Measurements from ENCODE around the gene FYTTD1. TPM values are rescaled to one million over a fixed set of nuclear protein-coding genes. Genes with fewer than 3 reads are reported as not detected.

Gene FYTTD1
- polyA plus RNA-seq, 1 donor from 2014 or later: 87.0 TPM

DNA sequence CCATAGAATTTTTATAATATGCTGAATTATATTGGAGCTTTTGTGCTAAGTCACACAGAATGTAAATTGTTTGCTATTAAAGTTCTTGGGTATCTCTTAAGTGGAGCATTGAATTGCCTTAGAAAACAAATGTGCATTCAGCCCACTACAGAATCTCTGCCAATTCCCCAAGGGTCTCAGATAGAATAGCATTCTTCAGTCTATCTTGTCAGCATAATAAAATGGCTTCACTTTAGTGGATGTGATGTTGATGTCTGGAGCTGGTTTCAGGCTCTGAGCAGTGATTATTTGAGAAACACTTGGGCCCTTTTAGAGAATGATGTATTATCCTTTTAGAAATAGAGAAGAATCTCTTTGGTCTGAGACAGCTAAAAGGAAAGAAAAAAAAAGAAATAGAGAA lies 86.6 kb downstream of the FYTTD1 start:
- Histone ChIP-seq H2AFZ (ENCODE audit: low read depth, low read length) (no peak overlapping the region), H3K36me3 (ENCODE audit: insufficient read depth, low read length) (no peaks in the 10 kb centered on the region), H3K9ac (ENCODE audit: low read length) (no peak overlapping the region), H3K9me3 (ENCODE audit: low read length) (no peaks in the 10 kb centered on the region), H3K27ac (ENCODE audit: low read length) (peak overlapping the region; percentile 60), H3K4me2 (ENCODE audit: low read length) (no peak overlapping the region), H3F3A (ENCODE audit: insufficient read depth, low read length, poor library complexity, severe bottlenecking) (no peaks in the 10 kb centered on the region), H3K9me2 (ENCODE audit: insufficient read depth, low read length) (no peaks in the 10 kb centered on the region), H3K4me3 (ENCODE audit: low read length) (no peak overlapping the region), H4K20me1 (ENCODE audit: insufficient read depth) (no peaks in the 10 kb centered on the region), H3K27me3 (ENCODE audit: insufficient read depth, low read depth, low read length) (no peaks in the 10 kb centered on the region), H3K79me2 (replicated peaks; ENCODE audit: insufficient read depth, low read length) (no peaks in the 10 kb centered on the region)
- TF ChIP-seq TAF1 (IDR thresholded peaks at IDR 0.05; ENCODE audit: low read depth) (no peak), POLR2AphosphoS5 (IDR thresholded peaks at IDR 0.05) (peak; percentile 51), EP300 (conservative IDR thresholded peaks at IDR 0.05; ENCODE audit: poor library complexity, severe bottlenecking) (peak; percentile 62)
- TF ChIP-seq, protein P1, sequence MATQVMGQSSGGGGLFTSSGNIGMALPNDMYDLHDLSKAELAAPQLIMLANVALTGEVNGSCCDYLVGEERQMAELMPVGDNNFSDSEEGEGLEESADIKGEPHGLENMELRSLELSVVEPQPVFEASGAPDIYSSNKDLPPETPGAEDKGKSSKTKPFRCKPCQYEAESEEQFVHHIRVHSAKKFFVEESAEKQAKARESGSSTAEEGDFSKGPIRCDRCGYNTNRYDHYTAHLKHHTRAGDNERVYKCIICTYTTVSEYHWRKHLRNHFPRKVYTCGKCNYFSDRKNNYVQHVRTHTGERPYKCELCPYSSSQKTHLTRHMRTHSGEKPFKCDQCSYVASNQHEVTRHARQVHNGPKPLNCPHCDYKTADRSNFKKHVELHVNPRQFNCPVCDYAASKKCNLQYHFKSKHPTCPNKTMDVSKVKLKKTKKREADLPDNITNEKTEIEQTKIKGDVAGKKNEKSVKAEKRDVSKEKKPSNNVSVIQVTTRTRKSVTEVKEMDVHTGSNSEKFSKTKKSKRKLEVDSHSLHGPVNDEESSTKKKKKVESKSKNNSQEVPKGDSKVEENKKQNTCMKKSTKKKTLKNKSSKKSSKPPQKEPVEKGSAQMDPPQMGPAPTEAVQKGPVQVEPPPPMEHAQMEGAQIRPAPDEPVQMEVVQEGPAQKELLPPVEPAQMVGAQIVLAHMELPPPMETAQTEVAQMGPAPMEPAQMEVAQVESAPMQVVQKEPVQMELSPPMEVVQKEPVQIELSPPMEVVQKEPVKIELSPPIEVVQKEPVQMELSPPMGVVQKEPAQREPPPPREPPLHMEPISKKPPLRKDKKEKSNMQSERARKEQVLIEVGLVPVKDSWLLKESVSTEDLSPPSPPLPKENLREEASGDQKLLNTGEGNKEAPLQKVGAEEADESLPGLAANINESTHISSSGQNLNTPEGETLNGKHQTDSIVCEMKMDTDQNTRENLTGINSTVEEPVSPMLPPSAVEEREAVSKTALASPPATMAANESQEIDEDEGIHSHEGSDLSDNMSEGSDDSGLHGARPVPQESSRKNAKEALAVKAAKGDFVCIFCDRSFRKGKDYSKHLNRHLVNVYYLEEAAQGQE (IDR thresholded peaks at IDR 0.05; ENCODE audit: borderline replicate concordance): no peak

Other genes starting within 250 kb of the FYTTD1 start
- gene BDH1, start 193.9 kb upstream of the FYTTD1 start, polyA plus RNA-seq: 12.9 and 14.7 TPM in 2 replicates
- 16.1 and 22.8 TPM in 2 replicates for gene RUBCN, start 13.0 kb upstream of the FYTTD1 start, polyA plus RNA-seq
- gene LRCH3, start 41.4 kb downstream of the FYTTD1 start, polyA plus RNA-seq: 36.2 and 41.4 TPM in 2 replicates
- 1,126 and 1,553 TPM in 2 replicates for gene RPL35A, start 200.3 kb downstream of the FYTTD1 start, polyA plus RNA-seq
- 3.1 and 6.9 TPM in 2 replicates for gene LMLN, start 210.3 kb downstream of the FYTTD1 start, polyA plus RNA-seq

Measured in neural cell (in vitro differentiated cells).